ENCODE measurements around the gene ZNF577. TPM values are rescaled to one million over a fixed set of nuclear protein-coding genes. Genes with fewer than 3 reads are reported as not detected.

The ZNF577 gene
- total RNA-seq, 4 donors from 2014 or later, result 6.7 to 20.5 (median 18.6) TPM

Other genes starting within 250 kb of the ZNF577 start
- 1 to 10 TPM in 1 of 4 donors, under 1 TPM in 1, not detected in 2; 0.84 to 1.0 TPM for gene SIGLEC14, start 241.1 kb downstream of the ZNF577 start, total RNA-seq
- gene SPACA6, start 194.6 kb downstream of the ZNF577 start, total RNA-seq, result 1 to 10 TPM in 3 of 4 donors, under 1 TPM in 1; 0.74 to 5.1 (median 3.6) TPM
- 1 to 10 TPM in 2 of 4 donors, under 1 TPM in 1, not detected in 1; 0.97 to 2.4 (median 2.4) TPM for gene HAS1, start 164.0 kb downstream of the ZNF577 start, total RNA-seq
- 1 to 10 TPM; 1.7 to 7.6 (median 4.1) TPM for gene FPR1, start 136.1 kb downstream of the ZNF577 start, total RNA-seq
- under 1 TPM in 2 of 4 donors, not detected in 2; 0.13 to 0.34 TPM for gene FPR2, start 126.8 kb downstream of the ZNF577 start, total RNA-seq
- gene FPR3, start 92.8 kb downstream of the ZNF577 start, total RNA-seq, result 1 to 10 TPM; 2.2 to 3.9 (median 2.4) TPM
- 10 to 100 TPM in 3 of 4 donors, 1 to 10 TPM in 1; 8.6 to 34.3 (median 13.2) TPM for gene ZNF649, start 17.1 kb upstream of the ZNF577 start, total RNA-seq
- 10 to 100 TPM in 1 of 4 donors, 1 to 10 TPM in 3; 3.6 to 17.2 (median 7.0) TPM for gene ZNF613, start 39.5 kb upstream of the ZNF577 start, total RNA-seq
- gene ZNF350, start 98.9 kb upstream of the ZNF577 start, total RNA-seq, result 10 to 100 TPM in 2 of 4 donors, 1 to 10 TPM in 2; 7.3 to 21.9 (median 12.1) TPM
- 10 to 100 TPM; 10.6 to 19.2 (median 16.3) TPM for gene ZNF615, start 120.3 kb upstream of the ZNF577 start, total RNA-seq
- 1 to 10 TPM; 3.9 to 6.4 (median 4.3) TPM for gene ZNF614, start 140.4 kb upstream of the ZNF577 start, total RNA-seq
- 10 to 100 TPM in 2 of 4 donors, 1 to 10 TPM in 2; 8.2 to 20.7 (median 11.2) TPM for gene ZNF432, start 160.9 kb upstream of the ZNF577 start, total RNA-seq
- 10 to 100 TPM; 15.0 to 34.1 (median 19.3) TPM for gene ZNF841, start 207.8 kb upstream of the ZNF577 start, total RNA-seq